HEK293 (cell line): Measurements from ENCODE around the gene PITPNM3.

Experiments used
- CTCF ChIA-PET: fragments of 350-600 bp; formaldehyde crosslinking; extraction: SDS; loops from one replicate; lab custom pipeline; 2021; ENCODE audit warnings: antibody characterized with exemption; lab: Yijun Ruan, JAX
- POLR2A ChIA-PET: fragments of 300-600 bp; formaldehyde crosslinking; extraction: SDS; loops from one replicate; lab custom pipeline; 2020; ENCODE audit warnings: antibody characterized with exemption, inconsistent platforms; lab: Yijun Ruan, JAX
- H3K27ac ChIP-seq: fragments of 200-500 bp; sonication (Bioruptor generic); 2 replicates; pipeline ENCODE4 v1.5.1; 2014; ENCODE audit warnings: low read depth, low read length, control low read depth, inconsistent platforms; ENCODE audit errors: extremely low read depth
- H3K36me3 ChIP-seq, 2 experiments: fragments of 200-500 bp in 1 of 2; sonication (Bioruptor generic) in 1 of 2; 1 replicate in 1 of 2; 2 replicates in 1 of 2; pipeline ENCODE4 v1.5.1; 2014 to 2017; ENCODE audit warnings: inconsistent platforms in 2 of 2, low read length in 2 of 2; ENCODE audit not compliant: control insufficient read depth in 2 of 2, insufficient read depth in 1 of 2
- H3K4me1 ChIP-seq: fragments of 200-500 bp; sonication (Bioruptor generic); 2 replicates; pipeline ENCODE4 v1.5.1; 2014; ENCODE audit warnings: mild to moderate bottlenecking, low read length, inconsistent platforms; ENCODE audit not compliant: control insufficient read depth, insufficient read depth
- H3K4me3 ChIP-seq: 2 replicates; pipeline ENCODE4 v1.5.1; 2011; ENCODE audit warnings: low read depth, mild to moderate bottlenecking, control low read depth, low read length, moderate library complexity
- H3K9me3 ChIP-seq: fragments of 200-500 bp; sonication (Bioruptor generic); 2 replicates; pipeline ENCODE4 v1.5.1; 2014; ENCODE audit warnings: low read depth, low read length, inconsistent platforms; ENCODE audit not compliant: control insufficient read depth, insufficient read depth
- BCL11A ChIP-seq: fragments of 450-650 bp; formaldehyde crosslinking; IDR thresholded peaks from 2 replicates; pipeline ENCODE4 v1.5.1; 2016; ENCODE audit warnings: low read depth, missing biosample characterization, missing genetic modification characterization
- MZF1 ChIP-seq: fragments of 450-650 bp; formaldehyde crosslinking; IDR thresholded peaks from 2 replicates; pipeline ENCODE4 v1.5.1; 2017; ENCODE audit warnings: missing biosample characterization, missing genetic modification characterization, borderline replicate concordance
- RBAK ChIP-seq: fragments of 450-650 bp; formaldehyde crosslinking; IDR thresholded peaks from 2 replicates; pipeline ENCODE4 v1.5.1; 2016; ENCODE audit warnings: missing biosample characterization, missing genetic modification characterization
- SCRT1 ChIP-seq: fragments of 450-650 bp; formaldehyde crosslinking; IDR thresholded peaks from 2 replicates; pipeline ENCODE4 v1.5.1; 2016; ENCODE audit warnings: missing biosample characterization, missing genetic modification characterization, borderline replicate concordance
- SETDB1 ChIP-seq: IDR thresholded peaks from one replicate; pipeline ENCODE4 v1.6.1; 2017; ENCODE audit warnings: mild to moderate bottlenecking, low read length, moderate library complexity, mixed read lengths; ENCODE audit not compliant: insufficient read length
- YY2 ChIP-seq: fragments of 450-650 bp; formaldehyde crosslinking; IDR thresholded peaks from 2 replicates; pipeline ENCODE4 v1.5.1; 2016; ENCODE audit warnings: missing biosample characterization, missing genetic modification characterization
- ZFP69B ChIP-seq: fragments of 450-650 bp; formaldehyde crosslinking; IDR thresholded peaks from 2 replicates; pipeline ENCODE4 v1.5.1; 2016; ENCODE audit warnings: missing biosample characterization, missing genetic modification characterization
- ZIC2 ChIP-seq: fragments of 450-650 bp; formaldehyde crosslinking; IDR thresholded peaks from 2 replicates; pipeline ENCODE4 v1.5.1; 2016; ENCODE audit warnings: missing biosample characterization, missing genetic modification characterization
- ZNF184 ChIP-seq: fragments of 450-650 bp; IDR thresholded peaks from 2 replicates; pipeline ENCODE4 v1.5.1; 2018; ENCODE audit warnings: missing biosample characterization, mild to moderate bottlenecking, missing genetic modification characterization
- ZNF223 ChIP-seq: fragments of 450-650 bp; formaldehyde crosslinking; IDR thresholded peaks from 2 replicates; pipeline ENCODE4 v1.5.1; 2016; ENCODE audit warnings: missing biosample characterization, missing genetic modification characterization
- ZNF23 ChIP-seq: fragments of 450-650 bp; formaldehyde crosslinking; IDR thresholded peaks from 2 replicates; pipeline ENCODE4 v1.5.1; 2016; ENCODE audit warnings: missing biosample characterization, missing genetic modification characterization, borderline replicate concordance
- ZNF529 ChIP-seq: fragments of 450-650 bp; formaldehyde crosslinking; IDR thresholded peaks from 2 replicates; pipeline ENCODE4 v1.5.1; 2017; ENCODE audit warnings: missing genetic modification characterization, missing biosample characterization; ENCODE audit not compliant: insufficient replicate concordance
- ZNF560 ChIP-seq: fragments of 450-650 bp; formaldehyde crosslinking; IDR thresholded peaks from 2 replicates; pipeline ENCODE4 v1.5.1; 2017; ENCODE audit warnings: missing biosample characterization, missing genetic modification characterization, borderline replicate concordance
- ZNF571 ChIP-seq: fragments of 450-650 bp; formaldehyde crosslinking; IDR thresholded peaks from 2 replicates; pipeline ENCODE4 v1.5.0; 2017; ENCODE audit warnings: missing biosample characterization, missing genetic modification characterization
- ZSCAN30 ChIP-seq: fragments of 450-650 bp; IDR thresholded peaks from 2 replicates; pipeline ENCODE4 v1.5.1; 2018; ENCODE audit warnings: missing biosample characterization, mild to moderate bottlenecking, missing genetic modification characterization, moderate library complexity
- ZXDB ChIP-seq: fragments of 450-650 bp; formaldehyde crosslinking; IDR thresholded peaks from 2 replicates; pipeline ENCODE4 v1.5.1; 2016; ENCODE audit warnings: missing biosample characterization, missing genetic modification characterization
- TF ChIP-seq, protein P1 (sequence below): fragments of 450-650 bp; formaldehyde crosslinking; IDR thresholded peaks from 2 replicates; pipeline ENCODE4 v1.5.0; 2017; ENCODE audit warnings: missing biosample characterization, missing genetic modification characterization, borderline replicate concordance
- TF ChIP-seq, protein P2 (sequence below): fragments of 450-650 bp; formaldehyde crosslinking; IDR thresholded peaks from 2 replicates; pipeline ENCODE4 v1.5.1; 2016; ENCODE audit warnings: missing biosample characterization, missing genetic modification characterization
- TF ChIP-seq, protein P3 (sequence below): fragments of 450-650 bp; formaldehyde crosslinking; IDR thresholded peaks from 2 replicates; pipeline ENCODE4 v1.5.1; 2016; ENCODE audit warnings: missing biosample characterization, missing genetic modification characterization

PITPNM3 gene

DNA sequence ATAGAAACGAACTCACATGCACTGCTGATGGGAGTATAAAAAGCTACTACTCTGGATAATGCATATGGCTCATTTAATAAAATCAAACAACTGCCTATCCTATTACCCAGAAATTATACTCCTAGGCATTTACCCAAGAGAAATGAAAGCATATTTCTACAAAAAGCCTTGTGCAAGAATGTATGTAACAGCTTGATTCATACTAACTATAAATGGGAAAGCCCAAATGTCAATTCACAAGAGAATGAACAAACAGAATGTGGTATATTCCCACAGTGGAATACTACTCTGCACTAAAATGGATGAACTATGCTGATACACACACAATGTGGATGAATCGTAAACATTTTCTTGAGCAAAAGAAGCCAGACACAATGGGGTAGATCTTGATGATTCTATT lies 45.8 kb upstream of the PITPNM3 start (continued):
- TF ChIP-seq MZF1 (tag by site-specific recombination): no peak
- no peak for TF ChIP-seq ZSCAN30 (tag by site-specific recombination)
- no peak for TF ChIP-seq ZNF529 (tag by site-specific recombination)
- TF ChIP-seq, protein P1, sequence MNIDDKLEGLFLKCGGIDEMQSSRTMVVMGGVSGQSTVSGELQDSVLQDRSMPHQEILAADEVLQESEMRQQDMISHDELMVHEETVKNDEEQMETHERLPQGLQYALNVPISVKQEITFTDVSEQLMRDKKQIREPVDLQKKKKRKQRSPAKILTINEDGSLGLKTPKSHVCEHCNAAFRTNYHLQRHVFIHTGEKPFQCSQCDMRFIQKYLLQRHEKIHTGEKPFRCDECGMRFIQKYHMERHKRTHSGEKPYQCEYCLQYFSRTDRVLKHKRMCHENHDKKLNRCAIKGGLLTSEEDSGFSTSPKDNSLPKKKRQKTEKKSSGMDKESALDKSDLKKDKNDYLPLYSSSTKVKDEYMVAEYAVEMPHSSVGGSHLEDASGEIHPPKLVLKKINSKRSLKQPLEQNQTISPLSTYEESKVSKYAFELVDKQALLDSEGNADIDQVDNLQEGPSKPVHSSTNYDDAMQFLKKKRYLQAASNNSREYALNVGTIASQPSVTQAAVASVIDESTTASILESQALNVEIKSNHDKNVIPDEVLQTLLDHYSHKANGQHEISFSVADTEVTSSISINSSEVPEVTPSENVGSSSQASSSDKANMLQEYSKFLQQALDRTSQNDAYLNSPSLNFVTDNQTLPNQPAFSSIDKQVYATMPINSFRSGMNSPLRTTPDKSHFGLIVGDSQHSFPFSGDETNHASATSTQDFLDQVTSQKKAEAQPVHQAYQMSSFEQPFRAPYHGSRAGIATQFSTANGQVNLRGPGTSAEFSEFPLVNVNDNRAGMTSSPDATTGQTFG (tag by site-specific recombination): no peak
- TF ChIP-seq RBAK (tag by site-specific recombination): no peak
- no peak for TF ChIP-seq ZNF571 (tag by site-specific recombination)

DNA sequence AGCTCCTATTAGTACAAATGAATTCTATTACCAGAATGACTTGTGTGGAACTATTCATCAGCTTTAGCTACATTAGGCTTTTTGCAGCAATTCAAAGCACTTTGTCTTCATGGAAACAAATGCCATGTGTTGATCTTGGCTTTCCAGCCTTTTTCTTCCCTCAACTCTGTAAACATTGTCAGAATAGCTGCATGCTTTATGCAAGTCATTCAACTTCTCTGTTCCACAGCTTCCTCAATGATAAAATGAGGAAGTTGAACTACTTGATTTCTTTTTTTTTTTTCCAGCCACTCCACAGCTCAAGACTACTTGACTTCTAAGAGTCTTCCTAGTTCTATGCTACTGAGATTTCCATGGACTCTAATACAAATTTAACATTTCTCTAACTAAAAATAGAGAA lies 43.0 kb upstream of the PITPNM3 start:
- no peaks in the 10 kb centered on the region for H3K4me1 ChIP-seq
- ChIA-PET CTCF (no interaction called here), POLR2A (no interaction called here)
- H3K27ac ChIP-seq: no peak overlapping the region
- H3K9me3 ChIP-seq: no peaks in the 10 kb centered on the region
- TF ChIP-seq BCL11A (tag by site-specific recombination) (no peak), ZNF560 (tag by site-specific recombination) (no peak), ZIC2 (tag by site-specific recombination) (no peak), ZNF23 (tag by site-specific recombination) (no peak), MZF1 (tag by site-specific recombination) (no peak), SCRT1 (tag by site-specific recombination) (no peak), ZXDB (tag by site-specific recombination) (no peak), ZFP69B (tag by site-specific recombination) (no peak), ZNF184 (tag by site-specific recombination) (no peak), YY2 (no peak), ZNF571 (tag by site-specific recombination) (no peak), ZNF223 (tag by site-specific recombination) (no peak), SETDB1 (no peak)
- TF ChIP-seq, protein P1 (tag by site-specific recombination): no peak
- TF ChIP-seq, protein P2, sequence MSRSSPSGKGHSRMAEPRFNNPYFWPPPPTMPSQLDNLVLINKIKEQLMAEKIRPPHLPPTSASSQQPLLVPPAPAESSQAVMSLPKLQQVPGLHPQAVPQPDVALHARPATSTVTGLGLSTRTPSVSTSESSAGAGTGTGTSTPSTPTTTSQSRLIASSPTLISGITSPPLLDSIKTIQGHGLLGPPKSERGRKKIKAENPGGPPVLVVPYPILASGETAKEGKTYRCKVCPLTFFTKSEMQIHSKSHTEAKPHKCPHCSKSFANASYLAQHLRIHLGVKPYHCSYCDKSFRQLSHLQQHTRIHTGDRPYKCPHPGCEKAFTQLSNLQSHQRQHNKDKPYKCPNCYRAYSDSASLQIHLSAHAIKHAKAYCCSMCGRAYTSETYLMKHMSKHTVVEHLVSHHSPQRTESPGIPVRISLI (tag by site-specific recombination): no peak
- TF ChIP-seq, protein P3, sequence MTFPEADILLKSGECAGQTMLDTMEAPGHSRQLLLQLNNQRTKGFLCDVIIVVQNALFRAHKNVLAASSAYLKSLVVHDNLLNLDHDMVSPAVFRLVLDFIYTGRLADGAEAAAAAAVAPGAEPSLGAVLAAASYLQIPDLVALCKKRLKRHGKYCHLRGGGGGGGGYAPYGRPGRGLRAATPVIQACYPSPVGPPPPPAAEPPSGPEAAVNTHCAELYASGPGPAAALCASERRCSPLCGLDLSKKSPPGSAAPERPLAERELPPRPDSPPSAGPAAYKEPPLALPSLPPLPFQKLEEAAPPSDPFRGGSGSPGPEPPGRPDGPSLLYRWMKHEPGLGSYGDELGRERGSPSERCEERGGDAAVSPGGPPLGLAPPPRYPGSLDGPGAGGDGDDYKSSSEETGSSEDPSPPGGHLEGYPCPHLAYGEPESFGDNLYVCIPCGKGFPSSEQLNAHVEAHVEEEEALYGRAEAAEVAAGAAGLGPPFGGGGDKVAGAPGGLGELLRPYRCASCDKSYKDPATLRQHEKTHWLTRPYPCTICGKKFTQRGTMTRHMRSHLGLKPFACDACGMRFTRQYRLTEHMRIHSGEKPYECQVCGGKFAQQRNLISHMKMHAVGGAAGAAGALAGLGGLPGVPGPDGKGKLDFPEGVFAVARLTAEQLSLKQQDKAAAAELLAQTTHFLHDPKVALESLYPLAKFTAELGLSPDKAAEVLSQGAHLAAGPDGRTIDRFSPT (tag by site-specific recombination): no peak
- H3K36me3 ChIP-seq: peaks cover 57 to 92% of the 10 kb centered on the region in 2 experiments
- no peak overlapping the region for H3K4me3 ChIP-seq
